GM23338 (cell line): Measurements from ENCODE around the gene MATN1. TPM values are rescaled to one million over a fixed set of nuclear protein-coding genes. Genes with fewer than 3 reads are reported as not detected.
A peak's percentile ranks its signal among the peaks of the same experiment; 100 is the strongest.

Experiments
- ATAC-seq: fragments of 200-7000 bp; cut with Tn5 transposase; 3 replicates; pipeline ENCODE4 v1.9.1; 2020
- DNase-seq: peaks from one replicate; pipeline ENCODE4 v3.0.0-alpha.2; 2015; ENCODE audit warnings: low spot score
- H2AFZ ChIP-seq: fragments of 200-600 bp; sonication (generic); 2 replicates; pipeline ENCODE4 v1.8.0; 2016; ENCODE audit warnings: antibody characterized with exemption, mild to moderate bottlenecking, moderate library complexity
- H3F3A ChIP-seq: fragments of 200-600 bp; sonication (generic); replicated peaks from 2 replicates; pipeline ENCODE4 v1.8.0; 2017; ENCODE audit warnings: antibody characterized with exemption, mixed run types, low read depth
- H3K27ac ChIP-seq: fragments of 200-600 bp; sonication (generic); 2 replicates; pipeline ENCODE4 v1.6.1; 2016; ENCODE audit warnings: low read depth
- H3K27me3 ChIP-seq: fragments of 200-600 bp; sonication (generic); 2 replicates; pipeline ENCODE4 v1.8.0; 2016; ENCODE audit warnings: mild to moderate bottlenecking, mixed run types, moderate library complexity; ENCODE audit not compliant: insufficient read depth
- H3K36me3 ChIP-seq: fragments of 200-600 bp; sonication (generic); 2 replicates; pipeline ENCODE4 v1.8.0; 2016; ENCODE audit warnings: mild to moderate bottlenecking; ENCODE audit not compliant: insufficient read depth
- H3K4me1 ChIP-seq: fragments of 200-600 bp; sonication (generic); 2 replicates; pipeline ENCODE4 v1.8.0; 2016; ENCODE audit warnings: mild to moderate bottlenecking, moderate library complexity; ENCODE audit not compliant: insufficient read depth
- H3K4me2 ChIP-seq: fragments of 200-600 bp; sonication (generic); 2 replicates; pipeline ENCODE4 v1.7.1; 2017; ENCODE audit warnings: mixed run types
- H3K4me3 ChIP-seq: fragments of 200-600 bp; sonication (generic); 2 replicates; pipeline ENCODE4 v1.6.1; 2016; ENCODE audit warnings: mixed run types
- H3K79me2 ChIP-seq: fragments of 200-600 bp; sonication (generic); replicated peaks from 2 replicates; pipeline ENCODE4 v1.8.0; 2017; ENCODE audit warnings: mild to moderate bottlenecking; ENCODE audit not compliant: insufficient read depth
- H3K9me2 ChIP-seq: fragments of 200-600 bp; sonication (generic); 2 replicates; pipeline ENCODE4 v1.8.0; 2017; ENCODE audit not compliant: insufficient read depth
- H4K20me1 ChIP-seq: fragments of 200-600 bp; sonication (generic); replicated peaks from 2 replicates; pipeline ENCODE4 v1.8.0; 2017; ENCODE audit warnings: mild to moderate bottlenecking; ENCODE audit not compliant: insufficient read depth
- H3K27ac Mint-ChIP-seq: 2 replicates; pipeline ENCODE4 v1.8.0; 2020; ENCODE audit warnings: inconsistent platforms, mild to moderate bottlenecking, moderate library complexity, mixed read lengths
- H3K27me3 Mint-ChIP-seq: 3 replicates; pipeline ENCODE4 v1.8.0; 2022; ENCODE audit warnings: low read depth, mild to moderate bottlenecking, moderate library complexity, mixed read lengths, inconsistent platforms; ENCODE audit not compliant: insufficient read depth, poor library complexity
- H3K36me3 Mint-ChIP-seq: 3 replicates; pipeline ENCODE4 v1.8.0; 2021; ENCODE audit warnings: low read depth, mild to moderate bottlenecking, inconsistent platforms, moderate library complexity, mixed read lengths
- H3K4me1 Mint-ChIP-seq: 3 replicates; pipeline ENCODE4 v1.8.0; 2020; ENCODE audit warnings: mild to moderate bottlenecking, inconsistent platforms, mixed read lengths
- H3K4me3 Mint-ChIP-seq: 3 replicates; pipeline ENCODE4 v1.8.0; 2021; ENCODE audit warnings: moderate library complexity, mild to moderate bottlenecking, inconsistent platforms, mixed read lengths
- H3K9me3 Mint-ChIP-seq: 3 replicates; pipeline ENCODE4 v1.8.0; 2020; ENCODE audit warnings: moderate library complexity, mild to moderate bottlenecking, inconsistent platforms, mixed read lengths
- POLR2AphosphoS5 ChIP-seq: IDR thresholded peaks from 2 replicates; pipeline ENCODE4 v1.6.1; 2016; ENCODE audit warnings: antibody characterized with exemption, low read depth
- ZNF114 ChIP-seq: fragments of 250-450 bp; sonication (Bioruptor Pico); IDR thresholded peaks from 2 replicates; pipeline ENCODE4 v1.5.0; 2020; ENCODE audit warnings: mild to moderate bottlenecking, moderate library complexity
- ZNF331 ChIP-seq: fragments of 250-450 bp; sonication (Bioruptor Pico); IDR thresholded peaks from 2 replicates; pipeline ENCODE4 v1.5.0; 2020; ENCODE audit warnings: low read depth, mild to moderate bottlenecking, moderate library complexity
- polyA plus RNA-seq: library from polyadenylated mRNA; unstranded; fragments of >200 nt; fragmentation: Nextera tagmentation; extraction: Ambion mirVana; gene quantifications from 2 replicates; pipeline ENCODE4 v1.2.1, GENCODE V29; 2016
- total RNA-seq: library from RNA; depleted of rRNA; stranded (reverse); fragments of >200 nt; shearing (Covaris generic); gene quantifications from 2 replicates; pipeline ENCODE4 v1.2.3, GENCODE V29; 2014
- TF ChIP-seq, protein P1 (sequence below): fragments of 250-450 bp; sonication (Bioruptor Pico); IDR thresholded peaks from 2 replicates; pipeline ENCODE4 v1.5.0; 2020; ENCODE audit warnings: mild to moderate bottlenecking, moderate library complexity
- TF ChIP-seq, protein P2 (sequence below): IDR thresholded peaks from 2 replicates; pipeline ENCODE4 v1.6.1; 2016; ENCODE audit warnings: antibody characterized with exemption

The MATN1 gene
- total and polyA plus RNA-seq, 2 experiments from 2014 or later, result 0.08 to 0.31 TPM

DNA sequence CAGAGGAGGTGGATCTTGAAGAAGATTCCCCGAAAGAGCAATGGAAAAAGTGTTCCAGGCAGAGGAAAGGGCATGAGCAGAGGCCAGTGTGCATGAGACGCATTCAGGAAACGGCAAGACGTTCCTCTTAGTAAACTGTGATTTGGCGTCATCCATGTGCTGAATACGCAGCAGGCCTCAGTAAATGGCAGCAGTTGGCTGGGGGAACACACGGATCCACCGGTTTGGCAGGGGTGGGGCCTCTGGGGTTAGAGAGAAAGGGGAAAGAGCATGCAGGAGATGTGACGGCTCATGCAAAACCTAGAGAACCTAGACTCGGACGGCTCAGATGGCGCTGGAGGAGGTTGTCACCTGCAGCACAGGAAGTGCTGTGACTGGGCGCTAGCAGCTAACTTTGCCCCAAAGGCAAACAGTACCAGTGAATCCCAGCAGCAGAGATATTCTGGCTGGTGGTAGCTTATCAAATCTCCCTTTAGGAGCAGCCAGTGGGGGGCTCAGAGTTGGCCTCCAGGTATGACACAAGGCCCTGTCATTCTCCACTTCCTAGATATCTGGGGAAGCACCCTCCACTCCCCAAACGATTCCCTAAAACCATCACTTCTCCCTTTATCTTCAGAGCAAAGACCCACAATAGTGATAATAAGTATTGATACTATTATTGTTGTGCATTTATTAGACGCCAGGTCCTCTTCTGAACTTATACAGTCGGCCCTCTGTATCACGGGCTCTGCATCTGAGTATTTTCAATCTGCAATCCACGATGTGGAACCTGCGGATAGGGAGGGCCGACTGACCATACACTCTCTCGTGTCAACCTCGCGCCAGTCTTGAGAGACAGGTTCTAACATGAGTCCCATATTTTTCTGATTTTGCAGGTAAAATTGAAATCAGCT is 26.6 kb upstream of the MATN1 start:
- no peaks in the 10 kb centered on the region for H3F3A ChIP-seq
- H3K27ac ChIP-seq, result no peak overlapping the region
- H3K9me2 ChIP-seq, result no peaks in the 10 kb centered on the region
- H3K36me3 Mint-ChIP-seq, result no peaks in the 10 kb centered on the region
- no peak for DNase-seq
- H3K79me2 ChIP-seq, result no peaks in the 10 kb centered on the region
- H3K27me3 ChIP-seq, result no peaks in the 10 kb centered on the region
- no peak overlapping the region for H3K4me3 Mint-ChIP-seq
- TF ChIP-seq ZNF331 (CRISPR knock-in tag), result no peak
- no peak for TF ChIP-seq POLR2AphosphoS5
- TF ChIP-seq, protein P1, sequence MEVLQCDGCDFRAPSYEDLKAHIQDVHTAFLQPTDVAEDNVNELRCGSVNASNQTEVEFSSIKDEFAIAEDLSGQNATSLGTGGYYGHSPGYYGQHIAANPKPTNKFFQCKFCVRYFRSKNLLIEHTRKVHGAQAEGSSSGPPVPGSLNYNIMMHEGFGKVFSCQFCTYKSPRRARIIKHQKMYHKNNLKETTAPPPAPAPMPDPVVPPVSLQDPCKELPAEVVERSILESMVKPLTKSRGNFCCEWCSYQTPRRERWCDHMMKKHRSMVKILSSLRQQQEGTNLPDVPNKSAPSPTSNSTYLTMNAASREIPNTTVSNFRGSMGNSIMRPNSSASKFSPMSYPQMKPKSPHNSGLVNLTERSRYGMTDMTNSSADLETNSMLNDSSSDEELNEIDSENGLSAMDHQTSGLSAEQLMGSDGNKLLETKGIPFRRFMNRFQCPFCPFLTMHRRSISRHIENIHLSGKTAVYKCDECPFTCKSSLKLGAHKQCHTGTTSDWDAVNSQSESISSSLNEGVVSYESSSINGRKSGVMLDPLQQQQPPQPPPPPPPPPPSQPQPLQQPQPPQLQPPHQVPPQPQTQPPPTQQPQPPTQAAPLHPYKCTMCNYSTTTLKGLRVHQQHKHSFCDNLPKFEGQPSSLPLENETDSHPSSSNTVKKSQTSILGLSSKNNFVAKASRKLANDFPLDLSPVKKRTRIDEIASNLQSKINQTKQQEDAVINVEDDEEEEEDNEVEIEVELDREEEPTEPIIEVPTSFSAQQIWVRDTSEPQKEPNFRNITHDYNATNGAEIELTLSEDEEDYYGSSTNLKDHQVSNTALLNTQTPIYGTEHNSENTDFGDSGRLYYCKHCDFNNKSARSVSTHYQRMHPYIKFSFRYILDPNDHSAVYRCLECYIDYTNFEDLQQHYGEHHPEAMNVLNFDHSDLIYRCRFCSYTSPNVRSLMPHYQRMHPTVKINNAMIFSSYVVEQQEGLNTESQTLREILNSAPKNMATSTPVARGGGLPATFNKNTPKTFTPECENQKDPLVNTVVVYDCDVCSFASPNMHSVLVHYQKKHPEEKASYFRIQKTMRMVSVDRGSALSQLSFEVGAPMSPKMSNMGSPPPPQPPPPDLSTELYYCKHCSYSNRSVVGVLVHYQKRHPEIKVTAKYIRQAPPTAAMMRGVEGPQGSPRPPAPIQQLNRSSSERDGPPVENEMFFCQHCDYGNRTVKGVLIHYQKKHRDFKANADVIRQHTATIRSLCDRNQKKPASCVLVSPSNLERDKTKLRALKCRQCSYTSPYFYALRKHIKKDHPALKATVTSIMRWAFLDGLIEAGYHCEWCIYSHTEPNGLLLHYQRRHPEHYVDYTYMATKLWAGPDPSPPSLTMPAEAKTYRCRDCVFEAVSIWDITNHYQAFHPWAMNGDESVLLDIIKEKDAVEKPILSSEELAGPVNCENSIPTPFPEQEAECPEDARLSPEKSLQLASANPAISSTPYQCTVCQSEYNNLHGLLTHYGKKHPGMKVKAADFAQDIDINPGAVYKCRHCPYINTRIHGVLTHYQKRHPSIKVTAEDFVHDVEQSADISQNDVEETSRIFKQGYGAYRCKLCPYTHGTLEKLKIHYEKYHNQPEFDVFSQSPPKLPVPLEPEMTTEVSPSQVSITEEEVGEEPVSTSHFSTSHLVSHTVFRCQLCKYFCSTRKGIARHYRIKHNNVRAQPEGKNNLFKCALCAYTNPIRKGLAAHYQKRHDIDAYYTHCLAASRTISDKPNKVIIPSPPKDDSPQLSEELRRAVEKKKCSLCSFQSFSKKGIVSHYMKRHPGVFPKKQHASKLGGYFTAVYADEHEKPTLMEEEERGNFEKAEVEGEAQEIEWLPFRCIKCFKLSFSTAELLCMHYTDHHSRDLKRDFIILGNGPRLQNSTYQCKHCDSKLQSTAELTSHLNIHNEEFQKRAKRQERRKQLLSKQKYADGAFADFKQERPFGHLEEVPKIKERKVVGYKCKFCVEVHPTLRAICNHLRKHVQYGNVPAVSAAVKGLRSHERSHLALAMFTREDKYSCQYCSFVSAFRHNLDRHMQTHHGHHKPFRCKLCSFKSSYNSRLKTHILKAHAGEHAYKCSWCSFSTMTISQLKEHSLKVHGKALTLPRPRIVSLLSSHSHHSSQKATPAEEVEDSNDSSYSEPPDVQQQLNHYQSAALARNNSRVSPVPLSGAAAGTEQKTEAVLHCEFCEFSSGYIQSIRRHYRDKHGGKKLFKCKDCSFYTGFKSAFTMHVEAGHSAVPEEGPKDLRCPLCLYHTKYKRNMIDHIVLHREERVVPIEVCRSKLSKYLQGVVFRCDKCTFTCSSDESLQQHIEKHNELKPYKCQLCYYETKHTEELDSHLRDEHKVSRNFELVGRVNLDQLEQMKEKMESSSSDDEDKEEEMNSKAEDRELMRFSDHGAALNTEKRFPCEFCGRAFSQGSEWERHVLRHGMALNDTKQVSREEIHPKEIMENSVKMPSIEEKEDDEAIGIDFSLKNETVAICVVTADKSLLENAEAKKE (CRISPR knock-in tag), result no peak
- TF ChIP-seq ZNF114 (CRISPR knock-in tag), result no peak
- TF ChIP-seq, protein P2, sequence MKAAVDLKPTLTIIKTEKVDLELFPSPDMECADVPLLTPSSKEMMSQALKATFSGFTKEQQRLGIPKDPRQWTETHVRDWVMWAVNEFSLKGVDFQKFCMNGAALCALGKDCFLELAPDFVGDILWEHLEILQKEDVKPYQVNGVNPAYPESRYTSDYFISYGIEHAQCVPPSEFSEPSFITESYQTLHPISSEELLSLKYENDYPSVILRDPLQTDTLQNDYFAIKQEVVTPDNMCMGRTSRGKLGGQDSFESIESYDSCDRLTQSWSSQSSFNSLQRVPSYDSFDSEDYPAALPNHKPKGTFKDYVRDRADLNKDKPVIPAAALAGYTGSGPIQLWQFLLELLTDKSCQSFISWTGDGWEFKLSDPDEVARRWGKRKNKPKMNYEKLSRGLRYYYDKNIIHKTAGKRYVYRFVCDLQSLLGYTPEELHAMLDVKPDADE, result no peak
- no peak for ATAC-seq
- no peaks in the 10 kb centered on the region for H4K20me1 ChIP-seq
- no peak overlapping the region for H3K27ac Mint-ChIP-seq
- H3K4me3 ChIP-seq, result no peak overlapping the region
- no peaks in the 10 kb centered on the region for H3K36me3 ChIP-seq
- H2AFZ ChIP-seq, result 0 out of 2 replicates have a peak overlapping the region, but pooled peaks have one; percentile 47
- H3K4me1 ChIP-seq, result no peaks in the 10 kb centered on the region
- H3K27me3 Mint-ChIP-seq, result peaks cover 17% of the 10 kb centered on the region
- no peak overlapping the region for H3K4me2 ChIP-seq
- no peaks in the 10 kb centered on the region for H3K9me3 Mint-ChIP-seq
- peaks cover 24% of the 10 kb centered on the region for H3K4me1 Mint-ChIP-seq
